A673 (cell line): ENCODE results near the gene IGFBP5. TPM values are rescaled to one million over a fixed set of nuclear protein-coding genes. Genes with fewer than 3 reads are reported as not detected.
A peak's percentile ranks its signal among the peaks of the same experiment; 100 is the strongest.

Source experiments
- BruUV-seq: library from RNA; stranded (reverse); fragments of 400-500 nt; replicated peaks from 2 replicates; lab custom pipeline; 2021; lab: Mats Ljungman, UMichigan
- CTCF ChIA-PET: fragments of 300-600 bp; sonication (Branson Sonifier 250); formaldehyde crosslinking; loops from one replicate; lab custom pipeline; 2022; ENCODE audit warnings: antibody characterized with exemption; lab: Charles Lee
- POLR2A ChIA-PET: fragments of 300-600 bp; sonication (Branson Sonifier 250); formaldehyde crosslinking; loops from one replicate; lab custom pipeline; 2022; ENCODE audit warnings: antibody characterized with exemption; ENCODE audit not compliant: low non-redundant PET; lab: Charles Lee
- DNase-seq: peaks from one replicate; pipeline ENCODE4 v3.0.0-alpha.2; 2015; ENCODE audit warnings: low spot score
- H3K27ac ChIP-seq: fragments of 200-600 bp; sonication (generic); 2 replicates; pipeline ENCODE4 v1.5.1; 2016; ENCODE audit warnings: mixed run types, low read depth, mild to moderate bottlenecking, mixed read lengths, antibody characterized with exemption, low read length; ENCODE audit not compliant: poor library complexity, severe bottlenecking
- H3K27me3 ChIP-seq: fragments of 200-600 bp; sonication (generic); replicated peaks from 2 replicates; pipeline ENCODE4 v1.6.1; 2017; ENCODE audit warnings: mixed run types, low read depth, mild to moderate bottlenecking, mixed read lengths, antibody characterized with exemption, low read length; ENCODE audit not compliant: insufficient read depth, poor library complexity
- H3K36me3 ChIP-seq: fragments of 200-600 bp; sonication (generic); 2 replicates; pipeline ENCODE4 v1.6.1; 2016; ENCODE audit warnings: mixed run types, mild to moderate bottlenecking, mixed read lengths, antibody characterized with exemption, low read length; ENCODE audit not compliant: insufficient read depth, poor library complexity, severe bottlenecking
- H3K4me1 ChIP-seq: fragments of 200-600 bp; sonication (generic); 2 replicates; pipeline ENCODE4 v1.6.1; 2017; ENCODE audit warnings: mixed run types, mild to moderate bottlenecking, mixed read lengths, antibody characterized with exemption, low read length; ENCODE audit not compliant: insufficient read depth, poor library complexity, severe bottlenecking
- H3K4me3 ChIP-seq: fragments of 200-600 bp; sonication (generic); 2 replicates; pipeline ENCODE4 v1.5.1; 2016; ENCODE audit warnings: low read depth, mixed run types, mild to moderate bottlenecking, mixed read lengths, low read length; ENCODE audit not compliant: poor library complexity, severe bottlenecking
- H3K9me3 ChIP-seq: fragments of 200-600 bp; sonication (generic); 2 replicates; pipeline ENCODE4 v1.6.1; 2016; ENCODE audit warnings: mixed run types, low read depth, mild to moderate bottlenecking, mixed read lengths, antibody characterized with exemption, low read length; ENCODE audit not compliant: poor library complexity, severe bottlenecking
- CTCF ChIP-seq: fragments of 300-800, 200-600 bp; sonication (generic); conservative IDR thresholded peaks from 2 replicates; pipeline ENCODE4 v1.5.1; 2017; ENCODE audit warnings: low read depth, mild to moderate bottlenecking, antibody characterized with exemption, low read length, moderate library complexity, mixed read lengths
- EZH2 ChIP-seq: fragments of 200-600 bp; sonication (generic); IDR thresholded peaks from 2 replicates; pipeline ENCODE4 v1.6.1; 2017; ENCODE audit warnings: borderline replicate concordance, low read depth, mild to moderate bottlenecking, mixed read lengths, antibody characterized with exemption, low read length; ENCODE audit not compliant: poor library complexity, severe bottlenecking
- intact Hi-C: fragments of 100-400 bp; cut with micrococcal nuclease; formaldehyde crosslinking; loops from one replicate; pipeline ENCODE4 v1.10.0; 2022; ENCODE audit not compliant: unreplicated experiment
- total RNA-seq: library from RNA; stranded (reverse); gene quantifications from 2 replicates; pipeline ENCODE4 v1.2.3, GENCODE V29; 2021

Gene IGFBP5
- total RNA-seq, 1 experiment from 2014 or later = 5.4 TPM

GRCh38 chr2:216701544-216701943 lies 6.2 kb upstream of the IGFBP5 start:
- Histone ChIP-seq H3K4me3 (no peak overlapping the region), H3K27me3 (no peaks in the 10 kb centered on the region), H3K4me1 (peaks cover 22% of the 10 kb centered on the region), H3K27ac (no peak overlapping the region), H3K9me3 (no peaks in the 10 kb centered on the region), H3K36me3 (no peaks in the 10 kb centered on the region)
- intact Hi-C loops = no loop called here
- TF ChIP-seq CTCF (no peak), EZH2 (no peak)
- DNase-seq = no peak
- POLR2A ChIA-PET = no interaction called here
- no TSS peak for BruUV-seq
- CTCF ChIA-PET = no interaction called here

DNA sequence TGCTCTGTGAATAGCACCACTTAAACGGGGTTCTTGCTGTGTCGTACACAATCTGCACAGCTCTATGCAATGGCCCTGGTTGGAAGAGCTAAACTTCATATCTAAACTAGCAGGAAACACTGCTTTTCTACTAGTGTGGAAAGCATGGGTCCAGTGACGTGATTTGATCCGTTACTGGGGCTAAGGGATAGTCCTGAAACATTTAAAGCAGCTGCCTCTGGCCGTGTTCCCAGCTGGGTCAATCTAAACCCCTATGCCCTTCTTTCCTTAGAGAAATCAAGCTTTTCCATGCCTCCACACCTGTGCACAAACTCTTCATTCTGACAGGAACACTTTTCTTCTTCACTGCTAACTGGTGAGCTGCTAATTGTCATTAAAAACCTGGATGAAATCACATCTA lies 5.4 kb upstream of the IGFBP5 start:
- H3K27ac ChIP-seq = no peak overlapping the region
- intact Hi-C loops = no loop called here
- DNase-seq = no peak
- TF ChIP-seq CTCF (no peak), EZH2 (no peak)
- no TSS peak for BruUV-seq
- no peak overlapping the region for H3K4me3 ChIP-seq
- H3K9me3 ChIP-seq = no peaks in the 10 kb centered on the region
- POLR2A ChIA-PET = no interaction called here
- CTCF ChIA-PET = no interaction called here
- H3K36me3 ChIP-seq = no peaks in the 10 kb centered on the region
- no peaks in the 10 kb centered on the region for H3K27me3 ChIP-seq
- peaks cover 30% of the 10 kb centered on the region for H3K4me1 ChIP-seq

DNA sequence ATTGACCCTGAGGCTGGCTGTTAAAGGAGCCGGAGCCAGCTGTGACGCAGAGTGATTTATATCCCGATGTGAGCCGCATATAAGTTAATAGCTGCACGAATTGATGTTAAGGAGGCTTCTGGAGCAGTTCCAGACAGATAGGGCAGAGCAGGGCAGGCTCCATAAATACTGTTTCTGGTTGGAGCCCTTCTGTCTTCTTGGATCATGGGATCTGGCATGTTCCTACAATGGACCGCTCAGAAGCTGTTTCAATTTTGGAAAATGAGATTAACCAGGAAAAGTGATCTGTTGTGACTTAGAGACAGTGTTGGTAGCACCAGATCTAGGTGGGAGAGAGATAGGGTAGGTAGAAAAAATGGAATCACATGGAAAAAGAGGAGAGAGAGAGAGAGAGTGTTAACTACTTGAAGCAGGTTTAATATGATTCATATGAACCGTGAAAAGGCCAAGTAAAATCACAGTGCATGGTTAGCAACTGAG lies 4.8 kb upstream of the IGFBP5 start:
- TF ChIP-seq EZH2 (no peak), CTCF (no peak)
- DNase-seq = peak; percentile 33
- CTCF ChIA-PET = interaction anchor here (1.0 kb wide), 1 partner anchor 811 kb away, joined by 4 read pairs; no protein-coding TSS in a partner anchor

More for the DNA sequence above, 4.8 kb upstream of the IGFBP5 start:
- Histone ChIP-seq H3K27me3 (no peaks in the 10 kb centered on the region), H3K4me1 (peaks cover 36% of the 10 kb centered on the region), H3K9me3 (no peaks in the 10 kb centered on the region), H3K36me3 (no peaks in the 10 kb centered on the region), H3K27ac (no peak overlapping the region), H3K4me3 (no peak overlapping the region)
- intact Hi-C loops = no loop called here
- BruUV-seq = no TSS peak
- POLR2A ChIA-PET = no interaction called here
